ENCODE measurements around the gene TAAR8. TPM values are rescaled to one million over a fixed set of nuclear protein-coding genes. Genes with fewer than 3 reads are reported as not detected.

Gene TAAR8
- total RNA-seq, 4 donors from 2014 or later = not detected

DNA sequence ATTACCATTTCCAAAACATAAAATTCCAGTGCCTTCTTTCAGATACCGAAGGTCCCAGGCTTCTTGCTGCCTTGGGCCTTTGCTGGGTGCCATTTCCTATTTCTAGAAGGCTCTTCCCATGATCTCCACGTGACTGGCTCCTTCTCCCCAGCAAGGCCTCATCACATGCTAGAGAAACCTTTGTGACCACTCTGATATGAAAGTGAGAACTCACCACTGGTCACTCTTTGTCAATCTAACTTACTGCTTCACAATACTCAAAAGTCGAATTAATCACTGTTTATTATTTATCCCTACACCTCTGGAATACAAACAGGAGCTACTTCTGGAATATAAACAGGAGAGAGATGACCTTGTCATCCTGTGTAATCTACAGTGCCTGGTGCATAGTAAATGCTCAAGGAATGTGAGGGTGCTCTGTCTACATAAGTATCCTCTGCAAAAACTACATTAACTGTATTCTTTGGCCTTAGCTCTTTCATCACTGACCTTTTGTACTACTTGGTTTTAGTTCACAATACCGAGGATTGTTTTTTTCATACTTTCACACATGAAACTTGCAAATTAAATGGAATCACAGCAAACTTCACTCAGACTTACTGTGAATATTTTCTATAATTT is 41.2 kb upstream of the TAAR8 start:
- Histone ChIP-seq H3K4me3 (peak overlapping the region; percentile 66), H3K9me3 (no peaks in the 10 kb centered on the region), H3K27me3 (no peaks in the 10 kb centered on the region), H3K36me3 (no peaks in the 10 kb centered on the region), H3K4me1 (peaks cover 36% of the 10 kb centered on the region), H3K27ac (peak overlapping the region; percentile 3)
- TF ChIP-seq, protein P1, sequence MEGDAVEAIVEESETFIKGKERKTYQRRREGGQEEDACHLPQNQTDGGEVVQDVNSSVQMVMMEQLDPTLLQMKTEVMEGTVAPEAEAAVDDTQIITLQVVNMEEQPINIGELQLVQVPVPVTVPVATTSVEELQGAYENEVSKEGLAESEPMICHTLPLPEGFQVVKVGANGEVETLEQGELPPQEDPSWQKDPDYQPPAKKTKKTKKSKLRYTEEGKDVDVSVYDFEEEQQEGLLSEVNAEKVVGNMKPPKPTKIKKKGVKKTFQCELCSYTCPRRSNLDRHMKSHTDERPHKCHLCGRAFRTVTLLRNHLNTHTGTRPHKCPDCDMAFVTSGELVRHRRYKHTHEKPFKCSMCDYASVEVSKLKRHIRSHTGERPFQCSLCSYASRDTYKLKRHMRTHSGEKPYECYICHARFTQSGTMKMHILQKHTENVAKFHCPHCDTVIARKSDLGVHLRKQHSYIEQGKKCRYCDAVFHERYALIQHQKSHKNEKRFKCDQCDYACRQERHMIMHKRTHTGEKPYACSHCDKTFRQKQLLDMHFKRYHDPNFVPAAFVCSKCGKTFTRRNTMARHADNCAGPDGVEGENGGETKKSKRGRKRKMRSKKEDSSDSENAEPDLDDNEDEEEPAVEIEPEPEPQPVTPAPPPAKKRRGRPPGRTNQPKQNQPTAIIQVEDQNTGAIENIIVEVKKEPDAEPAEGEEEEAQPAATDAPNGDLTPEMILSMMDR (IDR thresholded peaks at IDR 0.05) = no peak
- TF ChIP-seq POLR2A (IDR thresholded peaks at IDR 0.05) (no peak), POLR2AphosphoS5 (IDR thresholded peaks at IDR 0.05) (no peak), EP300 (IDR thresholded peaks at IDR 0.05) (no peak)
- DNase-seq (ENCODE audit: low spot score in 2 of 2) = no peak
- WGBS = 34% methylated on average over 4 of the region's 4 CpGs

DNA sequence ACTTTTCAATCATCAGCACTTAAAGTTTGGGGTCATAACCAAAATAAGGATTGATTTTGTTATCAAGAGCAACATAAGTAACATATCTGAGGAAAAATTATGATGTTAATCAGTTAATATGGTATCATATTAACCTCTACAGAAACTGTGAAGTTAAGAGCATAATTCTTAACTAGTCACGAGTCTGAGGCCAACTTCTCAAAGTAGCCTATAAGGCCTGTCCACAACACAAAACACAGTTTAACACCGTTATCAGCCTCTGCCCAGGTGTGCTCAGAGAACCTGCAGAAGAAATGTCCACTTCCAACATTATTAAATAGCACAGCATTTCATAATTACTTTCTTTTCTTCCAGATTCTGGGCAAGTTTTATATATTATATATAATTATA is 40.6 kb upstream of the TAAR8 start:
- Histone ChIP-seq H3K4me3 (peak overlapping the region; percentile 66), H3K27me3 (no peaks in the 10 kb centered on the region)
- 19% methylated on average over 2 of the region's 2 CpGs for WGBS

DNA sequence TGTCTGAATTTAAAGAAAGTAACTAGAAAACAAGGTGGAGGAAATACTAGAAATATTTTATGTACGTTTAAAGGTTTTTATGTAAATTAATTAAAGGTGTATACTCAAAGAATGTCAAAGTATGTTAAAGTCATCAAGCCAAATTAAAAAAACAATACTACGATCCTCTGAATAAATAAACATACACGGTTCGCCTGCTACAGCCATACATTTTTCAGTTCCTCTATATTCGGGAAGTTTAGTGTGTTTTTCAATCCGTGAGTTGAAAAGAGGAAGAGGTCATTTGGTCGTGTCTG is 40.2 kb upstream of the TAAR8 start:
- Histone ChIP-seq H3K27ac (peak overlapping the region; percentile 89), H3K9me3 (no peaks in the 10 kb centered on the region), H3K4me1 (peaks cover 34% of the 10 kb centered on the region), H3K4me3 (peak overlapping the region; percentile 66), H3K36me3 (no peaks in the 10 kb centered on the region), H3K27me3 (no peaks in the 10 kb centered on the region)
- under 1% methylated on average over 7 of the region's 7 CpGs for WGBS
- TF ChIP-seq, protein P1 (IDR thresholded peaks at IDR 0.05) = no peak
- TF ChIP-seq POLR2AphosphoS5 (IDR thresholded peaks at IDR 0.05) (no peak), EP300 (IDR thresholded peaks at IDR 0.05) (no peak), POLR2A (IDR thresholded peaks at IDR 0.05) (no peak)
- DNase-seq (ENCODE audit: low spot score in 2 of 2) = no peak

More for the DNA sequence above, 40.6 kb upstream of the TAAR8 start:
- Histone ChIP-seq H3K4me1 (peaks cover 34% of the 10 kb centered on the region), H3K27ac (peak overlapping the region; percentile 89), H3K36me3 (no peaks in the 10 kb centered on the region), H3K9me3 (no peaks in the 10 kb centered on the region)
- no peak for DNase-seq (ENCODE audit: low spot score in 2 of 2)
- TF ChIP-seq EP300 (IDR thresholded peaks at IDR 0.05) = no peak
- TF ChIP-seq, protein P1 (IDR thresholded peaks at IDR 0.05) = no peak
- TF ChIP-seq POLR2A (IDR thresholded peaks at IDR 0.05) = no peak
- no peak for TF ChIP-seq POLR2AphosphoS5 (IDR thresholded peaks at IDR 0.05)

DNA sequence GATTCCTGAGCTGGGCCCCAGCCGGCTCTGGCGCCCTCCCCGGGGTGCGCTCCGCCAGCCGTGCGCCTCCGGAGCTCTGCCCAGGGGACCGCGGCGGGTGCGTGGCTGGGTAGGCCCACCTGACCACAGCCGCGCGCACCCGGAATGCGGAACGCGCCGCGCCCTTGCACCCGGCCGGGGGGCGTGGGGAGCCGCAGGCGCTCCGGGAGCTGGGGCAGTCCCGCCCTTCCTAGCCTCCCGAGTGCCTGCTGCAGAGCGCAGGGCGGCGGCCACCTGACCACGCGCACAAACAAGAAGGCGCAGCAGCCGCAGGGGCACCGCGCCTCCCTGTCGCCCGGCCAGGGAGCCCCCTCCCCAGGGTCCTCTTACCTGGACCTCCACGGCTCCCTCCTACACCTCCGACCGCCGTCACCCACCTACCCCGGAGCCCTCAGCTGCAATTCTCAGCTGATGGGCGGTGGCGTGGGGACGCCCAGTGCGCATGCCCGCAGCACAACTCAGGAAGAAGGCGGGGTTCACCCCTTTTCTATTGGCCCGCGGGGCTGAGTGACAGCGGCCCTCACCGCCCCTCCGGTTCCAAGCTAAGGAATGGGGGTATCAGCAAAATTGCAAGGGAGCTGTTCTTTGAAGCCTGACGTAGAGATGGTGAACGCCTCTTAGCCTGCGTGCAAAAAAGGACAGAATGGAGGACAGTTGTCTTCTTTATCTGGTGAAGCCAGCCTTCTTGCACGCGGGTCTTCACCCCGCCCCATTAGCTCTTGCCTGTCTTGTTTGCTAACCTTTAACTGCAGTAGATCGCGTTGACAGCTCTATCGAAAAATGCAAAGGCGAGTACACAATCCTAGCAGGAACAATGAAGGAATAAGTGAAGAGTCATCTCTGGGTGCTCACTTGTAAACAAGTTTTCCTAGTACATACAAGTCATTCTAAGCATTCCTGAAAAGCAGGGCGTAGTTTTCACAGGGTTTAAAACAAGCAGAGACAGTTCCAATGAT is 39.5 kb upstream of the TAAR8 start, which contains the start of gene STX7:
TSS of gene STX7 (minus strand) at position 479 of the 995 bp plus-strand sequence. CDS start 9,586 bp downstream, outside the sequence.
- DNase-seq (ENCODE audit: low spot score in 2 of 2) = peak; percentile 93 to 94
- Histone ChIP-seq H3K4me3 (peak within 1 kb of the TSS; percentile 66), H3K36me3 (no peaks in the 10 kb centered on the region), H3K4me1 (peaks cover 31% of the 10 kb centered on the region), H3K9me3 (no peaks in the 10 kb centered on the region), H3K27ac (peak within 1 kb of the TSS; percentile 89), H3K27me3 (no peaks in the 10 kb centered on the region)
- 1% methylated on average over 47 of the region's 67 CpGs for WGBS
- TF ChIP-seq POLR2AphosphoS5 (IDR thresholded peaks at IDR 0.05) = peak in 2 of 3 donors; percentile 9 to 48
- TF ChIP-seq, protein P1 (IDR thresholded peaks at IDR 0.05) = no peak
- TF ChIP-seq EP300 (IDR thresholded peaks at IDR 0.05) = no peak
- TF ChIP-seq POLR2A (IDR thresholded peaks at IDR 0.05) = peak in 1 of 2 donors; percentile 54

All from suprapubic skin (tissue), 4 donors.